Astrocyte of the cerebellum (primary cell): ENCODE measurements around the gene CXCR1.
"Not testable (repeated sequence)": the region's sequence is repeated elsewhere in the genome, so short reads cannot be mapped to it uniquely, and the experiment has no call there.

Experiments
- DNase-seq: peaks from one replicate; pipeline ENCODE4 v3.0.0-alpha.2; 2011; ENCODE audit warnings: low read depth
- H3K4me3 ChIP-seq: 2 replicates; pipeline ENCODE4 v1.5.1; 2011; ENCODE audit warnings: mild to moderate bottlenecking, low read depth, low read length, moderate library complexity
- in situ Hi-C: cut with HindIII; loops from 2 replicates; pipeline ENCODE4 v1.10.0; 2017; ENCODE audit warnings: low sequenced_read_pairs
- TF ChIP-seq, protein P1 (sequence below): IDR thresholded peaks from 2 replicates; pipeline ENCODE4 v1.5.1; 2012; ENCODE audit warnings: low read length, low read depth, moderate library complexity, mild to moderate bottlenecking; ENCODE audit errors: missing control alignments

The CXCR1 gene

DNA sequence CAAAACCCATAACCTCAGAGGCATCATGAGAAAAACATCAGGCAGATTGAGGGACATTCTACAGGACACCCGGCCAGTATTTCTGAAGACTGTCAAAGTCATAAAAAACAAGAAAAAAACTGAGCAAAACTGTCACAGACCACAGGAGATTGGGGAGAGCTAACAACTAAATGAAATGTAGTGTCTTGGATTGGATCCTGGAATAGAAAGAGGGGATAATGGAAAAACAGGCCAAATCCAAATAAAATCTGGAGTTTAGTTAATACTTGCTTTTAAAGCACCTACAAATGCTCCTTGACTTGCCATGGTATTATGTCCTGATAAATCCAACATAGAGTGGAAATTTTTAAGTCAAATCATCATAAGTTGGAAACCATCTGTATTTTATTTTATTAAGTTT lies 17.6 kb upstream of the CXCR1 start:
- no peak for DNase-seq
- H3K4me3 ChIP-seq: no peak overlapping the region
- in situ Hi-C loops: no loop called here
- TF ChIP-seq, protein P1, sequence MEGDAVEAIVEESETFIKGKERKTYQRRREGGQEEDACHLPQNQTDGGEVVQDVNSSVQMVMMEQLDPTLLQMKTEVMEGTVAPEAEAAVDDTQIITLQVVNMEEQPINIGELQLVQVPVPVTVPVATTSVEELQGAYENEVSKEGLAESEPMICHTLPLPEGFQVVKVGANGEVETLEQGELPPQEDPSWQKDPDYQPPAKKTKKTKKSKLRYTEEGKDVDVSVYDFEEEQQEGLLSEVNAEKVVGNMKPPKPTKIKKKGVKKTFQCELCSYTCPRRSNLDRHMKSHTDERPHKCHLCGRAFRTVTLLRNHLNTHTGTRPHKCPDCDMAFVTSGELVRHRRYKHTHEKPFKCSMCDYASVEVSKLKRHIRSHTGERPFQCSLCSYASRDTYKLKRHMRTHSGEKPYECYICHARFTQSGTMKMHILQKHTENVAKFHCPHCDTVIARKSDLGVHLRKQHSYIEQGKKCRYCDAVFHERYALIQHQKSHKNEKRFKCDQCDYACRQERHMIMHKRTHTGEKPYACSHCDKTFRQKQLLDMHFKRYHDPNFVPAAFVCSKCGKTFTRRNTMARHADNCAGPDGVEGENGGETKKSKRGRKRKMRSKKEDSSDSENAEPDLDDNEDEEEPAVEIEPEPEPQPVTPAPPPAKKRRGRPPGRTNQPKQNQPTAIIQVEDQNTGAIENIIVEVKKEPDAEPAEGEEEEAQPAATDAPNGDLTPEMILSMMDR: no peak

DNA sequence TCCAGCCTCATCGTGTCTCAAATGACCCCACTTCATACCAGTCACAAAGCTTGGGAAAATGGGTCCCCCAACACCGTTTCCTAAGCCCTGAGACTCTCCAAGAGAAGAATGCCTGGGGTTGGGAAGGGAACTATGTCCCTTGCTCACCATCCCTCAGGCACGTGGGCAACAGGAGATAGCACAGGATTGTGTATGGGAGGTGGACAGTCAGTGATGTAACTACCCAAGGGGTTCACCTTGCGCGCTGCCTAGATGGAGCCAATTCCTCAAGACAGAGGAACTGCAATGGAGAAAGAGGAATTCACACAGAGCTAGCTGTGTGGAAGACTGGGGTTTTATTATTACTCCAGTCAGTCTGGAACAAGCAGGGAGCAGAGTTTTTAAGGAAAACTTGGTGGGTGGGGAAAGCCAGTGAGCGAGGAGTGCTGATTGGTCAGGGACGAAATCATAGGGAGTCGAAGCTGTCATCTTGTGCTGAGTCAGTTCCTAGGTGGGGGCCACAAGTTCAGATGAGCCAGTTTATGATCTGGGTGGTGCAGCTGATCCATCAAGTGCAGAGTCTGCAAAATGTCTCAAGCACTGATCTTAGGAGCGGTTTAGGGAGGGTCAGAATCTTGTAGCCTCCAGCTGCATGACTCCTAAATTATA lies 13.8 kb upstream of the CXCR1 start:
- in situ Hi-C loops: no loop called here
- DNase-seq: no peak
- H3K4me3 ChIP-seq: no peak overlapping the region
- TF ChIP-seq, protein P1: no peak

DNA sequence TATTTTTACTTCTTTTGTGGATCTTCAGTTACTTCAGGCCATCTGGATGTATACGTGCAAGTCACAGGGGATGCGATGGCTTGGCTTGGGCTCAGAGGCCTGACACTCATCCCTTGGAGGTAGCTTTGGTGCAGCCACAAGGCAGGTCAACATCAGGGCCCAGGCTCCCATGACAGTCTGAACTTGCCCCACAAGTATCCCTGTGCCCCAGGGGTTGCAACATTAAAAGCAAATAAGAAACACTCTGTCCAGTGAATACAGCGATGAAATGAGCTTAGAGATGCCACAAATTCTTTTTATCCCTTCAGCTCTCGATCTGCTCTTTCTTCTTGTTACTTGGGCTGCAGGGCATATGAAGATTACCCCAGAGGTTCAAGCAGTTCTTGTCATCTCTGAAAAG lies 13.0 kb upstream of the CXCR1 start:
- H3K4me3 ChIP-seq: no peak overlapping the region
- no peak for DNase-seq
- TF ChIP-seq, protein P1: no peak
- in situ Hi-C loops: no loop called here

DNA sequence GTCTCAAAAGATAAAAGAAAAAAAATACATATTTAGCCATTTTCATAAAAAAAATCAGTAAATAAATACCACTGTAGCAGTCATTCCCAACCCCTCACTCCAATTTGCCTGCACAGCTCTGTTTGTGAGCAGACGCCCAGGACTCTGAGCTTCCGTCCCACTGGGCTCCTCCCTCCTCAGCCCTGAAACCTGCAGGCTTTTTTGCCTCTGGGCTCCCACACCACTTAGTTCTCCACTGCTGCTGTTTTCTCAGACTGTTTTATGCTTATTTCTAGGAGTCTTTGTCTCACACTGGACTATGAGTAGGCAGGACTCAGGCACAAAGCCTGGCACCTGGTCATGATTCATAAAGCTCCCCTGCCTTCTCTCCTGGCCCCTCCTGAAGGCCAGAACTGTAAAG lies 6.1 kb upstream of the CXCR1 start:
- TF ChIP-seq, protein P1: no peak
- DNase-seq: no peak
- H3K4me3 ChIP-seq: no peak overlapping the region
- in situ Hi-C loops: no loop called here

DNA sequence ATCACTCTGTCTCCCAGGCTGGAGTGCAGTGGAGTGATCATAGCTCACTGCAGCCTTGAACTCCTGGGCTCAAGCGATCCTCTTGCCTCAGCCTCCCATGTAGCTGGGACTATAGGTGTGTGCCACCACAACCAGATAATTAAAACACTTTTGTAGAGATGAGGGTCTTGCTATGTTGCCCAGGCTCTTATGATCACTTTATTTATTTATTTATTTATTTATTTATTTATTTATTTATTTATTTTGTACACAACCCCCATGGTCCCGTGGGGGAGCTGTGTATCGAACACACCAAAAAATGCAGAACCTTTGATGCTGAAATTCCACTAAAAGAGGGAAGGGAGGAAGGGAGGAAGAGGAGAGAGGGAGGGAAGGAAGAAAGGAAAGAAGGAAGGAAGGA lies 5.0 kb upstream of the CXCR1 start:
- in situ Hi-C loops, H3K4me3 ChIP-seq, DNase-seq: not testable (repeated sequence)

DNA sequence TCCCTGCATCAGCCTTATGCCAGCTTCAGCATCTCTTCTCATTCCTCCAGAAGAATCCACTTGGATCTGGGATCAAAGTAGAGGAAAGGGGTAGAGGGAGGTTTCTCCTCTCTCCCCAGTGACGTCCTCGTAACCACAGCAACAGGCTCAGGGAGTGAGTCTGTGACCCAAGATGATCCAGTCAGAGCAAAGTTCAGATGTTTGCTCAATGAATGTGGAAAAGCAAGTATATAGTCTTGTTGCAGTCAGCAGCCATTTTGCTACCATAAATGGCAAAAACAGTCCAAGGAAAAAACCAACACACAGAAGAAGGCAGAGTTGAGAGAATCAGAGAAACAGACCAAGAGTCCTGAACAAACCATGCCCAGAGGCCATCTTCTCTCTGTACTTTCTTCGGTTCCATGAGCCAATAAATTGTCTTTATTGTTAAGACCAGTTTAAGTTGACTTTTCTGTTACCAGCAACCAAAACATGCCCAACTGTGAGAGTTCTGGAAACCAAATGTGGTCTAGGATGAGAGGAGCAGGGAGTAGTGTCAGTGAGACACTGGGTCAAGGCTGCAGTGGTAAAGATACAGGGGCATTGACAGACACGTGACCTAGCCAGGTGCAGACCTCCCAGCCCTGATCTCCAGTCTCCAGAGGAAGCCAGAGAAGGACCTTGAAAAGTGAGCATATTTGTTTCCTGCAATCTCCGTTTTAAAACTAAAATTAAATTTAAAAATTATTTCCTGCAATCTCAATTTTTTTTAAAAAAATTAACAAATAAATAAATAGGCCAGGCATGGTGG lies 3.2 kb upstream of the CXCR1 start:
- DNase-seq: no peak
- TF ChIP-seq, protein P1: no peak
- H3K4me3 ChIP-seq: no peak overlapping the region
- in situ Hi-C loops: no loop called here
